CD4-positive, alpha-beta T cell treated with Interleukin-12 subunit alpha and Interleukin-12 subunit beta, for 1 hour (primary cell): ENCODE measurements around the gene CTSE.
"Not testable (repeated sequence)": the region's sequence is repeated elsewhere in the genome, so short reads cannot be mapped to it uniquely, and the experiment has no call there.

Experiments
- DNase-seq: peaks from one replicate; pipeline ENCODE4 v3.0.0-alpha.2; 2020

Gene CTSE

GRCh38 chr1:206023695-206024094, at the start of gene CTSE:
Gene CTSE (minus strand): TSS chr1:206023895. CDS start chr1:206023791, 104 bp downstream.
- DNase-seq, result no peak

- DNase-seq, result no peak
Measured at GRCh38 chr1:206070627-206071304, 47.1 kb upstream of the CTSE start.

- no peak for DNase-seq
Measured at GRCh38 chr1:206068314-206068713, 44.6 kb upstream of the CTSE start.

GRCh38 chr1:206067486-206068227, 44.0 kb upstream of the CTSE start:
- DNase-seq, result no peak

GRCh38 chr1:206066479-206067171, 42.9 kb upstream of the CTSE start:
- DNase-seq, result no peak

- no peak for DNase-seq
Measured at GRCh38 chr1:206065547-206066145, 42.0 kb upstream of the CTSE start.

GRCh38 chr1:206064501-206064900, 40.8 kb upstream of the CTSE start:
- DNase-seq, result not testable (repeated sequence)

GRCh38 chr1:206064001-206064400, 40.3 kb upstream of the CTSE start:
- DNase-seq, result not testable (repeated sequence)

- no peak for DNase-seq
Measured at GRCh38 chr1:206062464-206062863, 38.8 kb upstream of the CTSE start.

GRCh38 chr1:206060844-206061243, 37.1 kb upstream of the CTSE start:
- no peak for DNase-seq

- DNase-seq, result no peak
Measured at GRCh38 chr1:206059355-206059915, 35.7 kb upstream of the CTSE start.

- no peak for DNase-seq
Measured at GRCh38 chr1:206058927-206059292, 35.2 kb upstream of the CTSE start.

GRCh38 chr1:206058289-206058926, 34.7 kb upstream of the CTSE start:
- DNase-seq, result not testable (repeated sequence)

- DNase-seq, result not testable (repeated sequence)
Measured at GRCh38 chr1:206055639-206056323, 32.1 kb upstream of the CTSE start.

- DNase-seq, result not testable (repeated sequence)
Measured at GRCh38 chr1:206055069-206055625, 31.5 kb upstream of the CTSE start.

- not testable (repeated sequence) for DNase-seq
Measured at GRCh38 chr1:206053616-206054015, 29.9 kb upstream of the CTSE start.

- not testable (repeated sequence) for DNase-seq
Measured at GRCh38 chr1:206052919-206053610, 29.4 kb upstream of the CTSE start, which contains the start of gene RHEX. Gene RHEX (plus strand): TSS chr1:206053173. CDS start chr1:206097829, 44,656 bp downstream.

- not testable (repeated sequence) for DNase-seq
Measured at GRCh38 chr1:206052231-206052865, 28.7 kb upstream of the CTSE start.

- peak; percentile 50 for DNase-seq
Measured at GRCh38 chr1:206050655-206051235, 27.1 kb upstream of the CTSE start.
